NCI-H345 treated with DMSO at 0.1 percent for 48 hours (cell line): ENCODE measurements around the gene LRIG1.

ENCODE experiments used
- DNase-seq: peaks from one replicate; lab custom pipeline; 2025; ENCODE audit not compliant: unreplicated experiment; lab: John Stamatoyannopoulos, UW

LRIG1 gene

DNA sequence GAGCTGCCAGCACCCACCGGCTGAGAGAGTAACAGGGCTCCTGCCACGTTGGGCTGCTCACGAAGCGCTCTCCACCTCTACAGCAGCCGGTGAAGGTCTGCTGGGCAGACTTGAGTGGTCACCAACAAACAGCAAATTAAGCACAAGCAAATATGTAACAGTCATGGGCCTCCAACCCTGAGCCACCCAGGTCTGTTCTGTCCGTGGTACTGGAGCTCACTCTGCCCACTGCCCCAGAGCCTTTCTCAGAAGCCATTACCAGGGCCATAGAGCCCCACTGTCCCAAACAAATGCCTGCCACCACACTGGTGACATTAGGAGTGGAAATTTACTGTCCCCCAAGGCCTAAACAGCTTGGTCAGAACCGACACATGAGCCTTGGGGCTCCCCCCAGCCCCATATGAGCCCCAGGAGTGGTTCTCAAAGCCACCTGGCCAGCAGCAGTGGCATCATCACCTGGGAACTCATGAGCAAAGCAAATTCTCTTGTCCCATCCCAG lies 56.6 kb downstream of the LRIG1 start:
- DNase-seq: no peak

DNA sequence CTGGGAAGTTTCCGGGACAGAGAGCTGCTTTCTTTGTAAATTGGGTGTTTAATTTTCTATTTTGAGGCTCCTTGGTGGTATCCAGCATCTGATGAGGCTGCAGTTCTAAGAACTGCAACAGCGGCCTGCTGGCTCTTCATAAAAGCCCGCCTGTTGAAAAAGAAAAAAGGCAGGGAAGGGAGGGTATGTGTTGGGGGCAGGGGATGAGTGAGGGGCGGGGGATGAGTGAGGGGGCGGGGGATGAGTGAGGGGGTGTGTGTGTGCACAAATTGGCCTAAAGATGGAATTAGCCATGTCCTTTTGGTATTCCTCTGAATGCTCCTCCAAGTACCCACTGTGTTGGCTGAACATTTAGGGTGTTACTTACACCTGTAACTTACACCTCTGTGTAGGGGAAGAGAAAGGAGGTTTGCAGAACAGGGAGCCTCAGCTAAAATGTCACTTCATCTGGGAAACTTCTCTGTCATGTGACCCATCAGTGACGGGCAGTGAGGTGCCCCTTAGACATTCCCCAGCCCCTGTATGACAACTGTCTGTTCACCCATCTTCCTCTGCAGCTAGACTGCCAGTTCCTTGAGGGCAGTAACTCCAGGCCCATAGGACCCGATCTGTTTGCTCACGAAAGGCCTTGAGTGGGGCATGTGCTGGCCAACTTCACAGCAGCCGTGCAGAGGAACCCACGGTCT lies 57.6 kb downstream of the LRIG1 start:
- no peak for DNase-seq

DNA sequence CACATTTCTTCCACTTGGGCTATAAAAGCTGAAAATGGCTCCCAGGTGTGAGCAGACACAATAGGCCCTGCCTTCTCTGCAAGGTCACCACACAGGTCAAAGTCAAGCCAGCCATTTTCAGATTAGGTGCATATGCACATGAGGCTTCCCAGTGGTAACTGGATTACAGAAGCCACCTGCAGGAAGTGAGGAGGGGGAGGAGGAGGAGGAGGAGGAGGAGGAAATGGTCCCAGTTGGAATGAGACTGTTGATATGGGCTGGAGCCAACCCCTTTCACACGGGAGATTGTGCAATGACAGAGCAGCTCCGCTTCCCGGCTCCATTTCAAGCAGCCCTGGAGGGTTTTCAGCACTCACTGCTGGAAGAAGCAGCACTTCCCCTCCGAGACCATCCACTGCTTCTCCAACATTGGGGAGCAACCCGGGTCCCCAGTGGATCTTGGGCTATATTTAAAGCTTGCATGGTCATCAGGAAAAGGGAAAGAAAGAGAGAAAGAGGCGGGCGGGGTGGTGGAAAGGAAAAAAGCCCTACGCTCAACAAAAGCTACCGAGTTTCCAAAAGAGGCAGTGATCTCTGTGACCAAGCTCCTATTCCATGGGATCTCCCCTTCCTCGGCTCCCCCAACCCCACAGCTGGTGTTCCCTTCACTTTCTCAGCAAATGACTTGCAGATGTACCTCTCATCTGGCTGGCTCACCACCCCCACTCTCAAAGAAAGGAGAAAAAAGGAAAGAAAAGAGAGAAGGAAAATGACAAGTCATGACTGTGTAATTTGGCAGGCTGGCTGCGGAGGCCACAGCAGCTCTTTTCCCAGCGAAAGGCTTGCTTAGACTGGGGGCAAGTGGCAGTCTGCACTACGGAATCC lies 58.3 kb downstream of the LRIG1 start:
- no peak for DNase-seq

DNA sequence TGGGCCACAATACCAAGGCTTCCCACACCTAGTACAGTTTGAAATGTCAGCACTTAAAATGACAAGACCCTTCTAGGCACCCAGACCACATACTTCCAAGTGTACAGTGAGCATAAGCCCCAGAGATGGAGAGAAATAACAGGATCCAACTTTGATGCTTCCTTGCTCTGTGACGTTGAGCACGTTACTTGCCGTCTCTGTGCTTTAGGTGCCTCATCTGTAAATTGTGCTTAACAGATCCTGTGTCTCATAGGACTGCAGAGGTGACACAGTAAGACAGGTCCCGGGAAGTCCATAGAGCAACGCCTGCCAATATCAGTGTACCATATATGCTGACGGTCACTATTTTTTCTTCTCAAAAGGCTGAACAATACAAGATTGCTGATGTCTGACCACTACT lies 59.1 kb downstream of the LRIG1 start:
- no peak for DNase-seq

DNA sequence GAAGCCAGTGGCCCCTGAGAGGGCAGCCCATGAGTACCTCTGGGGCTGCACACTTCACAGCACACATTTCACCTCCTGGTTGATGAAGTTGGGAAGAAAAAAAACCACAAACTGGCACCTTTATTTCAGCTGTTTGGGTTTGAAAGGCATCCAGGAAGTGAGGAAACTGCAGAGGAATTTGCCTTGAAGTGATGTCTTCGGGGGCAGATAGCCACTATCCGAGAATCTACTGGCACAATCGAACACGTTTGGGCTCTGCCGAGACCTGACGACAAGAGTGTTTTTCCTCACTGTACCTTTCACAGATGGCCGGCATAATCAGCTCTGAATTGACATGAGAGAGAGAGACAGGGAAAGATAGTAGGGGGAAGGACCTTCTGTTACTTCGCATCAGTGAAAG lies 59.7 kb downstream of the LRIG1 start:
- DNase-seq: no peak

DNA sequence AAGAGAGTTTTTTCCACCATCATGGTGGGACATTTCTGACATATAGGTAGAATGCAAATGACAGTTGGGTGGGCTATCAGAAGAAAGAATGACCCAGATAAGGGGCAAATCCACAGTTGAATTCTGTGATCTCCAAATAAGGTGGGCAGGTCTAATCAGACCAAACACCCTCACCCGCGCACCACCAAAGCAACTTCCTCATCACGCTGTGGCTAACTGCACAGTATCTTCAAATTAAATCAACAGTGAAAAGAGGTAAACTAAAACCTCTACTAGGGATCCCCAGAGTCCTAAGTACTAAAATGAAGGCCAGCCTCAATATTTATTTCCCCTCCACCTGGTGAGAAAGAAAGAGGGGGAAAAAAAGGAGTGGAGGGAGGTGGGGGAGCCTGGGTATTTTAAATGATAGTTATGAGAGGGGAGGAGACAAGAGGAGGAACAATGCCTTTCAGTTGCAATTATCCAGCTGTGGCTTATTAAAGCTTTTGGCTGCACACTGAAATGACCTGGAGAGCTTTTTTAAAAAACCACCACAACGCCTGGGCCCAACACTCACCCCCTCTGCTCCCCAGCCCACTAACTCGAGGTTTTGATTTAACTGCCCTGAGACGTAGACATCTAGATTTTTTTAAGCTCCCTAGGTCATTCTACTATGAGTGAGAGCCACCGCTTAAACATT lies 61.0 kb downstream of the LRIG1 start:
- DNase-seq: no peak

DNA sequence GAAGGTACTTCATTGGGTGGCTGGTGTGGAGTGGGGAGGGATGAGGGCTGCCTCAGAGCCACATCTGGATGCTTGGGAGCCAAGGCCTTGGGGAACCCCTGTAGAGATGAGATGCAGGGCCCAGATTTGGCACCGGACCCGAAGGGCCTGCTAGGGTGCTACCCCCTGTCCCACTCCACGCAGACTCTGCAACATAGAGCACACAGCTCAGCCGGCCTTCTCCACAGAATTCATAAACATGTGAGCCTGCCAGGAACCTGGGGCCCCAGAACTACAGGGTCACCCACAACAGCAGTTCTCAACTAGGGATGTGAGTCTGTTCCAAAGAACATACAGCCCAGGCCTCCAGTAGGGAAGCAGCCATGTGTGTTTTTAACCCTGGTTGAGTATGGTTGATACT lies 62.8 kb downstream of the LRIG1 start:
- no peak for DNase-seq

DNA sequence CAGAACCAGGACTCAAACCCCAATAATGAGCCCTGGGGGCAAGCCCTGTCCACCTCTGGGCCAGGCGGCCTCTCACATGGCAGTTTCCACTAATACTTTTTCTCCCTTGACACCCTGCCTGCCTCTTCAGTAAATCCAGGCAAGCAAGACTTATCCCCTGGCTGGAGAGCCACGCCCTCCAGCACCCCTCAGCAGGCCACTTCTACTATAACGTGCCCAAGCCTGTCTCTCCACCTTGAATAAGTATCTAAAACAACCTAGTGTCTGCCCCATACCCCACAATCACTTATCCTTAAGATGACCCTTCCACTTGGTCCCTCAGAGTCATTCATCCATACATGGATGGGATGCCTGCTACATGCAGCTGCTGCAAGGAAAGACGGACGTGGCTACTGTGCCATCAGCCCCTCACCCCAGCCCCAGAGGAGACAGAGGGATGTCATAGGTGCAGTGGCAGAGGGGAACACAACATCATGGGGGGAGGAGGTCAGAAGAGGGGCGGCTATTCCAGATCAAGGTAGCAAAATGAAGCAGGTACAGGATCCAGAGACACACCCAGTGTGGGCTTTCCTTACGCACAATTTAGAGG lies 63.4 kb downstream of the LRIG1 start:
- peak; percentile 69 for DNase-seq

DNA sequence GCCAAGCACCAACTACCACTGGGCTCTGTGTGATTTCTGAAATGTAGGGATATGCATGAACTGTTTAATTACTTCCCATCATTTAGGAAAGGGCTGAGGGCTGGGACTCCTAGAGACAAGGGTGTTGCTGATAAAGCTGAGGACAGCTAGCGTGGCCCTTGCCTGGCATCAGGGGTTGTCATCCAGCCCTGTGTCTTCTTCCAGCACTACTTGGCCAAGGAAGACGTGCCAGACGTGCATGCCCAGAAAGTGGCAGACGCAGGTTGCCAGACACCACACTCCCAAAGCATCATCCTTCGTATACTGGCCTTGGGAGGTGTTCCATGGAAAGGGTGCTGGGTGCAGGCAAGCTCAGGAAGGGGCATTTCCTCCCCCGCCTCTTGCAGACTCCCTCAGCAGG lies 64.8 kb downstream of the LRIG1 start:
- DNase-seq: no peak

DNA sequence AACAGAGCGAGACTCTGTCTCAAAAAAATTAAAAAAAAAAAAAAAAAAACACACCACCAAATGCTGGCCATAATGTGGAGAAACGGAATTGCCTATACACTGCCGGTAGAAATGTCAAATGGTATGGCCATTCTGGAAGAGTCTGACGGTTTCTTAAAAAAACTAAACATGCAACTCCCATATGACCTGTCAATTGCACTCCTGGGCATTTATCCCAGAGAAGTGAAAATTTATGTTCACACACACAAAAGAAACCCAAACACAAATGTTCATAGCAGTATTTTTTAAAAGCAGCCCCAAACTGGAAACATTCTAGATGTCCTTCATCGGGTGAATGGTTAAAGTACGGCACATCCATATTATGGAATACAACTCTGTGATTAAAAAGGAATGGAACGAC lies 66.1 kb downstream of the LRIG1 start:
- no peak for DNase-seq

DNA sequence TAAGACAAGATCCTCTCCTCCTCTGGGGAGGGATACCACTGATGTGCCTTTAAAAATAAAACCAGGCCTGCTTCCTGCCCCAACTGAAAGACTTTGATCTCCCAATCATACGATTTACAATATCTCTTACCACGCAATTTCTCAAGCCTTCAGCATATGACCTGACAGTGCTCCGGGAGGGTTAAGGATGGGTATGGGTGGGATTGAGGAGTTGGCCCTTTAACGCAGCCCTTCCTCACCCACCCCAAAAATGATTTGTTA lies 67.4 kb downstream of the LRIG1 start:
- DNase-seq: no peak

DNA sequence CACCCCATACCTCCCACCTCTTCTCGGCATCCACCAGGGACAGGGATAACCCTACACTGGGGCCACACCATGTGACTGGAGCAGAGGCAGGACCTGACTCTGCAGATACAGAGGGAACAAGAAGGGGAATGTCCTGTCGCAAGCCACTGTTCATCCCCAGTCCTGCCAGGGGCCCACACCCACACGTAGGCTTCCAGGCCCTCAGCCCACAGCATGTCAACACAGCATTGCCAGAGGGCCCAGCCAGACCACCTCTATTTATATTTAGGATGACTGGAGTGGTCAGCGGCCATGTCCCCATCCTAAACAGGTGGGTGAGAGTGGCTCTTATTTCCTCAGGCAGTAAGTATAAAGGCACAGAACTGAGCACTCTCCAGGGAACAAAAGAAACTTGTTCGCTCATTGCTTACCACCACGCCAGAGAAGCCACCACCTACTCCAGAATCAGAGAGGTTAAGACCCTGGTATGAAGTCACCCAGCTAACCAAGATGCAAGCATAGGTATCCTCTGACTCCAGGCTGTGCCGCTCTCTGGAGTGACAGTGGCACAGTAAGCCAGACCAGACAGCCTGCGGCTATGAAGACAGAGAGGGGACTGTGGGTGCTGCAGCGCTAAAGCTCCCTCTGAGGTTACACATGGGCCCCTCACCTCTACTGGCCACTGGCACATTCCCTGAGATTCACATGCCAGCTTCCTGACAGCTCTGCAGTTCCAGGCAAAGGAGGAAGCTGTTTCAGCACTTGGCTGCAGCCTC lies 67.9 kb downstream of the LRIG1 start:
- no peak for DNase-seq

DNA sequence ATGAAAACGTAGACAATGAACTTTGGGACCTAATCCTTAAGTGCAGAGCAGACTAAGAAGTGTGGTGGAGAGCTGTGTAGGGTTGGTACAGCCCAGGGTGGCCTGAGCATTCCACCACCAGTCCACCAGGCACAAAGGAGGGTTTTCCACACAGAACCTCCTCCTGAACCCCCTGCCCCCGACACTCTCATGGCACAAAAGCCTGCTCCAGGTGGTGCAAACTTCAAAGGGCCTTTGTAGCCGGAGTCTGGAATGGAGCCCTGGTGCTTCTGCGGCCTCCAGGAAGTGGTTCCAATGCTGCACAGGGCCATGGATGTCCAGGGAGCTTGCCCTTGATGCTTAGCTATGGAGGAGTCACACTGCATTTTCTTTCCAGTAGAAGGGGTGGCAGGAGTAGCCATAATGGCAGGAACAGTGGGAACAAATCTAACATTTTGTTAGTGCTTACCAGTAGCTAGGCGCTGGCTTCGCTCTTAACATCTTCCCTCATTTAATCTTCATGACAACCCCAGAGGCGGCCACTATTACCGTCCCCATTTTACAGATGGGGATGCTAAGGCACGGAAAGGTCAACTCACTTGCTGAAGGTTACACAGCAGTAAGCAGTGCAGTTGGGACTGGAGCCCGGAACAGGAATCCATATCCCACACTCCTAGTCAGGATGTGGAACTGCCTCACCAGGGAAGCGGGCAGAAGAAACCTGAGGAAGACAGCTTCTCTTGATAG lies 68.6 kb downstream of the LRIG1 start:
- DNase-seq: no peak

DNA sequence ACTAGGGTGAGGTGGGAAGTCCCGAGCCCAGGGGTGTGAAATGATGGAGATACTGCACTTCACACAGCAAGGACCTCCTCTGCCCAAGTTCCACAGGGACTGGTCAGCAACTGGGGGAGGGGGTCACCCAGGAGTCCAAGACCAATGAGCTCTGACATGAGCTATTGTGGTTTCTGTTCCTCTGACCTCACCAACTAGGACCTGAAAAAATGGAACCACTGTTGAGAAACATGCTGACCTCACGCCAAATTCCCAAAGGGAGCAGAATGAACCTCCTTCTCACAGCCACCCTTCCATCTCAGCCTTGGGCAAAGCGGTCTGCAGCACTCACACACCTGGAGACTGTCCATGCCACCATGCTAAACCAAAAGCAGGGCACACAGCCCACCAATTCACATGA lies 69.3 kb downstream of the LRIG1 start:
- no peak for DNase-seq

DNA sequence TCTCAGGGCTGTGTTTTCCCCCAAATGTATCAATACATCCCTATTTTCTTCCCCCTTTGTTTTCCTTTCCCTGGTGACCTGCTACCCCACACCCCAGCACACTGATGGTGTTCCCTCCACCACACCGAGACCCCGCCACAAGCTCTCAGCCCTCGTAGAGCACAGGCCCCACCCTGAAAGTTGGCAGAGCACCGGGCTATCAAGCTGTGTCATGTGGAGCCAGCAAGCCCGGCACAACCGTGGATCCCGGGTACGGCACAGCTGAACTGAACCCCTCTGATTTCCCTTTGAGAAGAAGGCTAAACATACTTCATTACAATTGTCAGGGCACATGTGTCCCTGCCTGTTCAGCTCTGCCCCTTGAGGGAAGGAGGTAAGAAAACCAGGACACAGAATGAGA lies 69.9 kb downstream of the LRIG1 start:
- DNase-seq: no peak

DNA sequence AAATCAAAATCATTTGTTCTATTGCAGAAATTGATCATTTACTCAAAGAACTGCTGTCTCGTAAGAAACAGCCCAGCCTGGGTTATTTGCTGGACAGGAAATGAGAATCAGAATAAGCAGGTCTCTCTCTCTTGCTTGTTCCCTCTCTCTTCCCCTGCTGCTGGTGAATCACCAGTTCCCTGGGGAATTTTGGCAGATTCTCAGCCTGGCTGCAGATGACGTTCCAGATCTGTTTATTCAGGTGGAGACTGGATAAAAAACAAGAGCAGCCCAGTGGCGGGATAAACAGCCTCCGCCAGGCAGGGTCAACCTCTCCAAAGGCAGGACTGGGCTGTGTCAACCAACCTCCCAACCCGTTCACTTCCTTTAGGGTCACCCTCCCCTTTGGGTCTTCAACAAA lies 72.1 kb downstream of the LRIG1 start:
- DNase-seq: peak; percentile 63

DNA sequence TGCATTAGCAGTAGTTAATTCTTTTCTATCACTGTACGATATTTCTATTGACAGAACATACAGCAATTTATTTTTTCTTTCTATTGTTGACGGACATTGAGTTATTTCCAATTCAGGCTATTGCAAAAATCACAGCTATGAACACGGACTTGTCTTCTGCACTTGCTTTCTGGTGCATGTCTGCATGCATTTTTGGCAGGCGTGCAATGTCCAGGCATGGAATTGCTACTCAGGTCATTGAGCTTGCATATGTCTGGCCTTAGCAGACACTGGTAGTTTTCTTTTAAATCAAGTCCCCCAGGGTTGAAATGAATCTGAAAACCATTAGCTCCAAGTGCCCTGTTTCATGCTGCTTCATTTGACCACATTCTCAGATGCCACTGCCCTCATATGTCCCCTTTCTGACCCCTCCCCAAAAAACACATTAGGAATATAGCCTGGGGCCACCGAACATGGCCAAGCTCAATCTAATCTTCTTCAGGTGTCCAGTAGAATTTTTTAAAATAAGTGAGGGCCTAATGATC lies 72.8 kb downstream of the LRIG1 start:
- no peak for DNase-seq

DNA sequence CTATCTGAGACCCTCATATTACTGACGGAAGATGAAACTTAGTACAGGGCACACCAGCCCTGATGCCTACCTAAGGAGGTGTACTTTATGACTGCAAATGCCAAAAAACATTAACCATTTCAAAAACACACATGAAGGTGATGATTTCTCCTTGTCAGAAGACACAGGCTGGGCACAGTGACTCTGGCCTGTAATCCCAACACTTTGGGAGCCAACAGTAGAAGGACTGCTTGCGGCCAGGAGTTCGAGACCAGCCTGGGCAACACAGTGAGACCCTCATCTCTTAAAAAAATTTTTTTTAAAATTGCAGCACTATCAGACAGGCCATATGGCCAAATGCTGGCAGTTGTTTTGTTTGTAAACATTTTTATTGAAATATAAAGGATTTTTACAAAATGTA lies 73.5 kb downstream of the LRIG1 start:
- no peak for DNase-seq

DNA sequence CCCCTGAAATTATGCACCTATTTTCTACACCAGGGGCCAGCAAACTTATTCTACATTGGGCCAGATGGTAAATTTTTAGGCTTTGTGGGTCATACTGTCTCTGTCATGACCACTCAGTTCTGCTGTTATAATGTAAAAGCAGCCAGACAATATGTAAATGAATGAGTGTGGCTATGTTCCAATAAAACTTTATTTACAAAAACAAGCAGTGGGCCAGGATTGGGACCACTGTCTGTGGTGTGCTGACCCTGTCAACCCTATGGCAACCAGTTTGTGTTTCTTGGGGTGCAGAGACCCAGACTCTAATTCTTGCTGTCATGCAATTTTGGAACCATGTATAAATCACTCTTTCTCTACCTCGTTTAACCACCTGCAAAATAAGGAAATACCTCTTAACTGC lies 74.7 kb downstream of the LRIG1 start:
- DNase-seq: no peak

DNA sequence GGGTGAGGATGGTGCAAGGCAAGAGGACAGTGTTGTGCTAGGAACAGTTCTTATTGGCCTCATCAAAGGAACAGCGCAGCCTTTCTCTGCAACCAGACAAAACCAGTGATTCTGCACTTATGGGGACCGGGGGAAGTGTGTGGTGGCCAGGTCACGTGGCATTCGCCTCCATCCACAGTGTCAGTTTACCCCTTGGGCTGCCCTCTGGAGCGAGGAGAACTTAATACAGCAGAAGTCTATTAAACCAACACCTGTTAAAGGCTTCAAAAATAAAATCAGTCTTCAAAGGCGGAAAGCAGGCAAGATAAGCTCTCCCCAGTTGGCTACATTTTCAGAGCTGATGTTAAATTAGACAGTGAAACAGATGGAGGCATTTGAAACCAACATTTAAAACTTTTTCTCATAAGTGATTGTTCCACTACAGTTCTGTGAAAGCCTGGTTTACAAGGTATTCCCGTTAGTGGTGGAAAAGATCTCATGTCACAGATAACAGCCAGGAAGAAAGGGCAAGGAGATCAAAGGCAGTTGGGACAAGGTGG lies 75.2 kb downstream of the LRIG1 start:
- DNase-seq: no peak
